Esophagus muscularis mucosa (tissue), 4 donors: ENCODE results near the gene UBE2E2. TPM values are rescaled to one million over a fixed set of nuclear protein-coding genes. Genes with fewer than 3 reads are reported as not detected.

Experiments
- DNase-seq: peaks from one replicate; pipeline ENCODE4 v3.0.0-alpha.2; 2017; ENCODE audit errors: extremely low spot score
- H3K27ac ChIP-seq, 4 donors: fragments of 200-600 bp; sonication (generic); replicated peaks in 1 of 4; 1 replicate in 3 of 4; 2 replicates in 1 of 4; pipeline ENCODE4 v1.5.1; 2016 to 2019; ENCODE audit warnings: mild to moderate bottlenecking in 1 of 4
- H3K27me3 ChIP-seq, 4 donors: fragments of 200-600 bp; sonication (generic); one replicate each; pipeline versions ENCODE4 v1.5.1 to v1.6.0; 2016 to 2019
- H3K36me3 ChIP-seq, 4 donors: fragments of 200-600 bp; sonication (generic); one replicate each; pipeline ENCODE4 v1.5.1; 2016 to 2019
- H3K4me1 ChIP-seq, 4 donors: fragments of 200-600 bp; sonication (generic); one replicate each; pipeline ENCODE4 v1.5.1; 2016 to 2019
- H3K4me3 ChIP-seq, 4 donors: fragments of 200-600 bp; sonication (generic); 1 replicate in 2 of 4; 2 replicates in 2 of 4; pipeline ENCODE4 v1.5.1; 2016 to 2019; ENCODE audit warnings: mild to moderate bottlenecking in 4 of 4, moderate library complexity in 1 of 4
- H3K9me3 ChIP-seq, 4 donors: fragments of 200-600 bp; sonication (generic); 1 replicate in 3 of 4; 2 replicates in 1 of 4; pipeline ENCODE4 v1.5.1; 2016 to 2019
- EP300 ChIP-seq: sonication (generic); formaldehyde crosslinking; IDR thresholded peaks from one replicate; pipeline ENCODE4 v1.6.1; 2017; ENCODE audit warnings: antibody characterized with exemption
- POLR2A ChIP-seq: fragments of 450-650 bp; IDR thresholded peaks from one replicate; pipeline ENCODE4 v1.6.1; 2017; ENCODE audit warnings: antibody characterized with exemption, moderate library complexity, mild to moderate bottlenecking, low read depth
- POLR2AphosphoS5 ChIP-seq, 2 donors: sonication (generic); formaldehyde crosslinking; IDR thresholded peaks; one replicate each; pipeline ENCODE4 v1.6.1; 2017; ENCODE audit warnings: antibody characterized with exemption in 2 of 2
- WGBS: methylation state at CpG from one replicate; pipeline ENCODE4 v1.1.5; 2018; 5-methylcytosine and 5-hydroxymethylcytosine counted together
- intact Hi-C: fragments of 100-400 bp; cut with DNase I; formaldehyde crosslinking; loops from one replicate; pipeline ENCODE4 v1.15.1; 2023
- total RNA-seq, 4 donors: library from RNA; depleted of rRNA; stranded (reverse); fragments of >200 nt; gene quantifications; one replicate each; pipeline versions ENCODE4 v1.1.0 to v1.2.1, GENCODE V29; 2016
- TF ChIP-seq, protein P1 (sequence below), 3 experiments: fragments of 200-600 bp in 2 of 3; fragments of 450-650 bp in 1 of 3; sonication (generic) in 2 of 3; IDR thresholded peaks; one replicate each; pipeline ENCODE4 v1.5.1; 2017 to 2019; ENCODE audit warnings: antibody characterized with exemption in 3 of 3, mild to moderate bottlenecking in 2 of 3, moderate library complexity in 1 of 3

The UBE2E2 gene
- total RNA-seq, 4 donors from 2014 or later, result 53.5 to 143 (median 90.3) TPM

DNA sequence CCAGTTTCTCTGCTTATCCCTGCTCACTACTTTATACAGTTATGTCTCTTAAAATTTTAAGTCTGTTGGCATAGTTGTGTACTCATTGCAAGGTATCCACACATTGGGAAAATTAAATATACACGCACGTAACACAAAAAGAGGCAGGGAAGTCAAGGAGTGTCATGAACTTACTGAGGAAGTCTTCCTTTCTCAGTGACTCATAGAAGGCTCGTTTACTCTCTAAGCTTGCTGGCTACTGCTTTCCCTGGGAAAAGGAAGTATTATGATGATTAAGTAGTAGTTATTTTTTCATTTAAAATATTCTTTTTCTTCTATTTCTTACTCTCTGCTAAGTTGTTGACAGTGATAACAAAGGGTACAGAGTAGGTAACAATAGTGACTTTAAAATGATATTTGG, 287.3 kb downstream of the UBE2E2 start:
- Histone ChIP-seq H3K27me3 (no peaks in the 10 kb centered on the region), H3K4me1 (peaks cover 5 to 22% (median 19%) of the 10 kb centered on the region in 4 donors), H3K27ac (no peak overlapping the region), H3K36me3 (no peaks in the 10 kb centered on the region), H3K9me3 (peaks cover 0 to 12% (median 0%) of the 10 kb centered on the region in 4 donors), H3K4me3 (no peak overlapping the region)
- DNase-seq, result no peak
- TF ChIP-seq EP300, result no peak
- no peak for TF ChIP-seq POLR2AphosphoS5 (IDR thresholded peaks at IDR 0.05)
- TF ChIP-seq POLR2A, result no peak
- TF ChIP-seq, protein P1, sequence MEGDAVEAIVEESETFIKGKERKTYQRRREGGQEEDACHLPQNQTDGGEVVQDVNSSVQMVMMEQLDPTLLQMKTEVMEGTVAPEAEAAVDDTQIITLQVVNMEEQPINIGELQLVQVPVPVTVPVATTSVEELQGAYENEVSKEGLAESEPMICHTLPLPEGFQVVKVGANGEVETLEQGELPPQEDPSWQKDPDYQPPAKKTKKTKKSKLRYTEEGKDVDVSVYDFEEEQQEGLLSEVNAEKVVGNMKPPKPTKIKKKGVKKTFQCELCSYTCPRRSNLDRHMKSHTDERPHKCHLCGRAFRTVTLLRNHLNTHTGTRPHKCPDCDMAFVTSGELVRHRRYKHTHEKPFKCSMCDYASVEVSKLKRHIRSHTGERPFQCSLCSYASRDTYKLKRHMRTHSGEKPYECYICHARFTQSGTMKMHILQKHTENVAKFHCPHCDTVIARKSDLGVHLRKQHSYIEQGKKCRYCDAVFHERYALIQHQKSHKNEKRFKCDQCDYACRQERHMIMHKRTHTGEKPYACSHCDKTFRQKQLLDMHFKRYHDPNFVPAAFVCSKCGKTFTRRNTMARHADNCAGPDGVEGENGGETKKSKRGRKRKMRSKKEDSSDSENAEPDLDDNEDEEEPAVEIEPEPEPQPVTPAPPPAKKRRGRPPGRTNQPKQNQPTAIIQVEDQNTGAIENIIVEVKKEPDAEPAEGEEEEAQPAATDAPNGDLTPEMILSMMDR (IDR thresholded peaks at IDR 0.05), result no peak
- WGBS, result 59% methylated on average over 3 of the region's 3 CpGs
- intact Hi-C loops, result no loop called here

DNA sequence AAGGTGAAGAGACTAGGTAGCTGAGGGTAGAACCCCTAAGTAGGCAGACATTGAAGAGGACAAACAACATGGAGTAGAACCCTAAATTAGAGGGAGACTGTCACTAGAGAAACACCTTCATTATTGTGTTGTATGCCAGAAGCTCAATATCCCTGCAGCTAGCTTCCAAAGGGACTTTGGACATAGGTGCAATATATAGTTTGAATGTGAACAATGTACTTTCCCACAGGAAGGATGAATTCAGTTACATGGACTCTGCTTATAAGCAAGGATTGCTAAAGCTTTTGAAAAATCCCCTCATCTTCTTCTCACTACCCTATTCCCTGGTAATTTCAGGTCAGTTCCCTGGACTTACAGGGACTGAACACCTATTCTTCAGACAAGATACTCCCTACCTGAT, 288.9 kb downstream of the UBE2E2 start:
- TF ChIP-seq EP300, result no peak
- H3K9me3 ChIP-seq, result peaks cover 0 to under 1% (median 0%) of the 10 kb centered on the region in 4 donors
- intact Hi-C loops, result no loop called here

DNA sequence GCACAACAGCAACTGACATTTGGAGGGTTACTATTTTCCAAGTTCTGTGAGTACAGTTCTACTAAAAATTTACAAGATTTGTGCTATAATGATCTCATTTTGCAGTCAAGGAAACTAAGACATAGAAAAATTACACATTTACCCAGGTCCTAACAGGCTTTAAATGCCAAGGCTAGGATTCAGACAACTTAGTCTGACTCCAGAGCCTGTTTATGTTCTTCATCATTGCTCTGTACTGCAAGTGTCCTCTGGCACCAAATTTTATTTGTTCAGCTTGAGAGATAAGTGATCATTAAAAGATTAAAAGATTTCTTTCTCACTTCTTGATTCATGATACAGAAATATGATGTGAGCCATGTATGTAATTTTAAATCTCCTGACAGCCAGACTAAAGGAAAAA, 290.8 kb downstream of the UBE2E2 start:
- Histone ChIP-seq H3K4me3 (no peak overlapping the region), H3K9me3 (no peaks in the 10 kb centered on the region), H3K27ac (no peak overlapping the region), H3K27me3 (no peaks in the 10 kb centered on the region), H3K4me1 (peaks cover 5 to 25% (median 21%) of the 10 kb centered on the region in 4 donors), H3K36me3 (no peaks in the 10 kb centered on the region)
- DNase-seq, result no peak
- TF ChIP-seq POLR2AphosphoS5 (IDR thresholded peaks at IDR 0.05), result no peak
- TF ChIP-seq EP300, result no peak
- no peak for TF ChIP-seq POLR2A
- TF ChIP-seq, protein P1 (IDR thresholded peaks at IDR 0.05), result no peak
- intact Hi-C loops, result no loop called here

More for the DNA sequence above, 288.9 kb downstream of the UBE2E2 start:
- no peak for DNase-seq
- no peaks in the 10 kb centered on the region for H3K27me3 ChIP-seq
- H3K36me3 ChIP-seq, result no peaks in the 10 kb centered on the region
- H3K4me1 ChIP-seq, result peaks cover 5 to 25% (median 21%) of the 10 kb centered on the region in 4 donors
- H3K27ac ChIP-seq, result no peak overlapping the region
- H3K4me3 ChIP-seq, result no peak overlapping the region

DNA sequence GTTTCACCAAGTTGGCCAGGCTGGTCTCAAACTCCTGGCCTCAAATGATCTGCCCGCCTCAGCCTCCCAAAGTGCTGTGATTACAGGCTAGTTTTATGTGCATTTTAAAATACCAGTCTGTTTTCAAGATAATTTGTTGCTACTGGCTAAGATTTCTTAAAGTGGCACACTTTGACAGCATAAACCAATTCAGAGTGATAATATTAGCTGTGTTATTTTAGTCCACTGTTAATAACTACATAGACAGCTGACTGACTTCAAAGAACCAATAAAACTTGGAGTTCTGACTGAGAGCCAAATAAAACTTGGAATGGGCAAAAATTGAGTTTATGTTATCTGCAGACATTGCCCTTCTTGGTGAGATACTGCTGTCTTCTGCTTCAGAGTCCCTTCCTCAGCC, 291.8 kb downstream of the UBE2E2 start:
- WGBS, result 100% methylated on average over 1 of the region's 1 CpG
- no peak overlapping the region for H3K27ac ChIP-seq
- no peaks in the 10 kb centered on the region for H3K27me3 ChIP-seq
- intact Hi-C loops, result no loop called here
- TF ChIP-seq, protein P1 (IDR thresholded peaks at IDR 0.05), result no peak
- TF ChIP-seq POLR2AphosphoS5 (IDR thresholded peaks at IDR 0.05) (no peak), EP300 (no peak), POLR2A (no peak)
- no peak overlapping the region for H3K4me3 ChIP-seq
- H3K4me1 ChIP-seq, result peaks cover 5 to 23% (median 20%) of the 10 kb centered on the region in 4 donors
- no peaks in the 10 kb centered on the region for H3K36me3 ChIP-seq
- H3K9me3 ChIP-seq, result no peaks in the 10 kb centered on the region
- no peak for DNase-seq

DNA sequence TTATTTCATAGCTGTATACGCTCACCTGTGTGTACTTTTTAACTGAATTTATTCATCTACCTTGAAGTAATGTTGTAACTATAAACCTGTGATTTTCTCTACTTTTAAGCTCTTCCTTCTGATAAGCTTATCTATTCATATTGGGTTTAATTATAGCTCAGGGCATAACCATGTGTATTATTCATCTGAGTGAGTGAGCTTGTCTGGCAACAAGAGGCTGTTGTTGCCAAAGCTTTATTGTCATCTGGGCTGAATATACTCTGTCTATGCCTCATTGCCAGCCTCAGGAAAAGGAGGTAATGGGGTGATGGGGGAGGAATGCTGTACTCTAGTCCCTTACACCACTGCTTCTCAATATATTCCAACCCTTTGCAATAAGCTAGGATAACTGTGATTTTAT, 292.4 kb downstream of the UBE2E2 start:
- intact Hi-C loops, result no loop called here
- no peaks in the 10 kb centered on the region for H3K9me3 ChIP-seq
- DNase-seq, result no peak
- no peaks in the 10 kb centered on the region for H3K36me3 ChIP-seq
- H3K27ac ChIP-seq, result no peak overlapping the region
- H3K4me1 ChIP-seq, result peaks cover 4 to 21% (median 20%) of the 10 kb centered on the region in 4 donors
- no peak overlapping the region for H3K4me3 ChIP-seq
- no peak for TF ChIP-seq POLR2AphosphoS5 (IDR thresholded peaks at IDR 0.05)
- no peak for TF ChIP-seq EP300
- no peak for TF ChIP-seq POLR2A
- TF ChIP-seq, protein P1 (IDR thresholded peaks at IDR 0.05), result no peak
- WGBS, result 96% methylated on average over 1 of the region's 1 CpG
- H3K27me3 ChIP-seq, result no peaks in the 10 kb centered on the region
